GM13976 (cell line): ENCODE measurements around the gene COPS8.

Experiments
- DNase-seq: peaks from one replicate; pipeline ENCODE4 v3.0.0; 2012; ENCODE audit warnings: low spot score
- in situ Hi-C: fragments of 300-500 bp; cut with MboI; formaldehyde crosslinking; loops from one replicate; pipeline ENCODE4 v1.12.0; 2022; ENCODE audit warnings: low sequenced_read_pairs, mixed read lengths, inconsistent platforms; ENCODE audit not compliant: unreplicated experiment
- TF ChIP-seq, protein P1 (sequence below): IDR thresholded peaks from 2 replicates; pipeline ENCODE4 v1.5.1; 2012; ENCODE audit warnings: borderline replicate concordance, mild to moderate bottlenecking; ENCODE audit not compliant: insufficient read depth; ENCODE audit errors: extremely low read depth, missing control alignments, control extremely low read depth

Gene COPS8

DNA sequence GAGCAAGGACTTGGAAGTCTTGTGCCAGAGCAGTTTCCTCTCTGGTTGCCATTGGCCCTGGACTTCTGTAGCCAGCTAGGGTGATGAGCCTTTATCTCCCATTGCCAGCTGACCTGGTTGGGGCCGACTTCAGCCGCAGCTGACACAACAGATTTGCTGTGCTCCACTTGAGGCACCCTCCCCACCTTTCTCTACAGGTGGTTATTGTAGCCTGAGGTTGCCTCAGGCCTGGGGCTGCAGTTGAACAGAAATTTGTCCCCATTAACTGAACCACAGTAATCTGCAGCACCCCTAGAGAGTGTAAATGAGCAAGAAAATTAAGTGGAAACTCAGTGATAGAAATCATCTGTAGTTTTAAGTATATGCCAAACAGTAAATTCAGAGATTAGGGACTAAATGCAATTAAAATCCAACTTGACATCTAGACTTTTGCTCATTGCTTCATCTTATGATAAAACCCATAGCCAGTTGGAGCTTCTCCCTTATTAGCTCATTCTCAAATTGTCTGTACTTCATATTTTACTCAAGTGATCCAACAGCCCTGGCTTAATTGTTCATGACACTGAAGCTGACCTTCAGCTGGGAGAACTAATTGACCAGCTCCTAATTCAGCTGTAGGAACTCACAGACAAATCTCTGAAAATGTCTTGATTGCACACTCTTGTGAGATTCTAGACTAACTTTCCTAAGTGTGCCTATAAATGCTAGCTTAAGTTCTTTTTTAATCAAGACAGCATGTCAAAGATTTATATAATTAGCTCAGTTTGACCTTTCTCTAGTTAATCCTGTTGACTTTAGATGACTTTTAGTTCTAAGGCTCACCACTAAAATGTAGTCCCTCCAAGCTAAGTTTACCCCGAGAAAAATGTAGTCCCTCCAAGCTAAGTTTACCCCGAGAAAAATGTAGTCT is 48.9 kb downstream of the COPS8 start:
- DNase-seq = no peak

DNA sequence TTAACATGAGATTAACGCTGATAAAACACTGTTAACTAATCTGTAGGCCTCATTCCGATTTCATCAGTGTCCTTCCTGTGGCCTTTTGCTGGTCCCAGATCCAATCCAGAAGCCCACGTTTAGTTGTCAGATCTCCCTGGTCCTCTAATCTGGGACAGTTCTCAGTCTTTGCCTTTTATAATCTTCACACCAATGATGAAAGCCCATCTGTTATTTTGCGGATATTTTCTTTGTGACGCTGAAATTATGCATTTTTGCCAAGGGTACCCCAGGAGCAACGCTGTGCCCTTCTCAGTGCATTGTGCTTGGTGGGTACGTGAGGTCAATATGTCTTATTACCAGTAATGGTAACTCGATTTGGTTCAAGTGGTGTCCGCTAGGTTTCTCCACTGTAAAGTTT is 51.1 kb downstream of the COPS8 start:
- TF ChIP-seq, protein P1, sequence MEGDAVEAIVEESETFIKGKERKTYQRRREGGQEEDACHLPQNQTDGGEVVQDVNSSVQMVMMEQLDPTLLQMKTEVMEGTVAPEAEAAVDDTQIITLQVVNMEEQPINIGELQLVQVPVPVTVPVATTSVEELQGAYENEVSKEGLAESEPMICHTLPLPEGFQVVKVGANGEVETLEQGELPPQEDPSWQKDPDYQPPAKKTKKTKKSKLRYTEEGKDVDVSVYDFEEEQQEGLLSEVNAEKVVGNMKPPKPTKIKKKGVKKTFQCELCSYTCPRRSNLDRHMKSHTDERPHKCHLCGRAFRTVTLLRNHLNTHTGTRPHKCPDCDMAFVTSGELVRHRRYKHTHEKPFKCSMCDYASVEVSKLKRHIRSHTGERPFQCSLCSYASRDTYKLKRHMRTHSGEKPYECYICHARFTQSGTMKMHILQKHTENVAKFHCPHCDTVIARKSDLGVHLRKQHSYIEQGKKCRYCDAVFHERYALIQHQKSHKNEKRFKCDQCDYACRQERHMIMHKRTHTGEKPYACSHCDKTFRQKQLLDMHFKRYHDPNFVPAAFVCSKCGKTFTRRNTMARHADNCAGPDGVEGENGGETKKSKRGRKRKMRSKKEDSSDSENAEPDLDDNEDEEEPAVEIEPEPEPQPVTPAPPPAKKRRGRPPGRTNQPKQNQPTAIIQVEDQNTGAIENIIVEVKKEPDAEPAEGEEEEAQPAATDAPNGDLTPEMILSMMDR = no peak
- in situ Hi-C loops = no loop called here
- DNase-seq = no peak

More for the DNA sequence above, 48.9 kb downstream of the COPS8 start:
- in situ Hi-C loops = no loop called here
- TF ChIP-seq, protein P1 = no peak

DNA sequence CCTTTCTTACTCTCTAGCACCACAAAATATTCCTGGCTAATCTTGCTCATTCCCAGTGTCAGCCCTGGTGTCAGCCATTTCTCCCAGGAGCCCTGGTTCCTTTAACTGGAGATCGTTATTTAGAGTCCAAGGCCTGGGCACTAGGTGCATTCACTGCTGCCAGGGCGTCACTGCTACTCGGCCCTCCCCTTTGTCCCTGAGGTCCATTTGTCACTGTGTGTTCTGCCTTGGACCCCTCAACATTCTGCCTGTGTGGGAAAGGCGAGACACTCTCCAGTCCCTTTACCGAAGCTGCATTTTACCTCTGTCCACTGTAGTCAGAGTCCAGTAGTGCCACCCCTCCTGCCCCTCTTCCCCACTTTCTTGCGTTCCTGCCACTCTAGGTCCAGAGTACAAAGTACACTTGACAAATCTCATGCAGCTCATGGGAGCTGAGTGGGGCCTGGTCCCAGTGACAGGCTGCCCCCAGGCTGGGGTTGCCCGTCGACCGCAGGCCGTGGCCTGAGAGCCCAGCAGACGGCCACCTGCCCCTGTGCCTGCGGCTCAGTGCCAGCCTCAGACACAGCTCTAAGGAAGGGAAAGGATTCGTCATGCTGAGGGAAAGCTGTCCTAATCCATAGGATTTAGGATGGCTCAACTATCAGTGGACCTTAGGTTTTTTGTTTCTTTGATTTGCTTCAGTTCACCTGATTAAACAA is 52.1 kb downstream of the COPS8 start:
- no peak for DNase-seq
- in situ Hi-C loops = no loop called here
- TF ChIP-seq, protein P1 = no peak

DNA sequence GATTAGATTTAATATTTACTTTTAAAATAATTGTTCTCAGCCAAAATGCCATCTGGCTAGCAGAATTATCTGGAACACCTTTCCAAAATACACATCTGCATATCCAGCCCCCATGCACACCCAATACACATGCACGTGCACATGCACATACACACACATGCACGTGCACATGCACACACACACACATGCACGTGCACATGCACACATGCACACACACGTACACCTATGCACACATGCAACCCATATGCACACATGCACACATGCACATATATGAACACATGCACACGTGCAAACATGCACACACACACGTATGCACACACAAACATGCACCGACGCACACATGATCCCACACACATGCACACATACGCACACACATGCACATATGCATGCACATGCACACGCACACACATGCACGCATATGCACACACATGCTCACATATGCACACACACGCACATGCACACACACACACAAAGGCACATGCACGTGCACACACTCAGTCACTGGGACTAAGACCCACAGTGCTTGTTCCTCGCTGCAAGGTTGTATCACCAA is 53.5 kb downstream of the COPS8 start:
- DNase-seq = no peak
- in situ Hi-C loops = no loop called here
- TF ChIP-seq, protein P1 = no peak

DNA sequence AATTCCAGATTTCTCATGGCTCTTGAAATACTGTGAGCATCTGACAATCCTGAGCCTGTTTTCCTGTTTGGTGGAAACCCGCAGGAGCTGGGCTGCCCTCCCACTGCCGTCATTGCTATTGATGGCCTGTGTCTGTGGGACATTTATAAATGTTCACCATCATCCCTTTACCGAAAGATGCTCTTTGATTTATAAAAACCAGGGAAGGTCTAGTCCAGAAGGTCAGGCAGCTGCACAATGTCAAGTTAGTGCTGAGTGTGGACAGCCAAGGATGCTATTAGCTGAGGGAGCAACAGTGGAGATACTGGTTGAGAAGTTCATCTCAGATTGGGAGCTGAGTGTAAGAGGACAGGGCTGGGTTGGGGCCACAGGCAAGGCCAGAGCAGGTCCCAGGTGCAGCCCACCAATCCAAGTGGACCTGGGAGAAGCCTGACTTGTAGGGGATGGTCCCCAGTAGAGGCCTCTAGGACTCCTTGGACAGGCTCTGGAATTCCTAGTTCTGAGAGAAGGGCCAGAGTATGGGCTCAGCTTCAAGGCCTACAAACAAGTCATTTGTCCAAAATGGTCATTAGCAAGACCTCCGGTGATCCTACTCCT is 55.1 kb downstream of the COPS8 start:
- in situ Hi-C loops = no loop called here
- DNase-seq = no peak
- TF ChIP-seq, protein P1 = no peak

DNA sequence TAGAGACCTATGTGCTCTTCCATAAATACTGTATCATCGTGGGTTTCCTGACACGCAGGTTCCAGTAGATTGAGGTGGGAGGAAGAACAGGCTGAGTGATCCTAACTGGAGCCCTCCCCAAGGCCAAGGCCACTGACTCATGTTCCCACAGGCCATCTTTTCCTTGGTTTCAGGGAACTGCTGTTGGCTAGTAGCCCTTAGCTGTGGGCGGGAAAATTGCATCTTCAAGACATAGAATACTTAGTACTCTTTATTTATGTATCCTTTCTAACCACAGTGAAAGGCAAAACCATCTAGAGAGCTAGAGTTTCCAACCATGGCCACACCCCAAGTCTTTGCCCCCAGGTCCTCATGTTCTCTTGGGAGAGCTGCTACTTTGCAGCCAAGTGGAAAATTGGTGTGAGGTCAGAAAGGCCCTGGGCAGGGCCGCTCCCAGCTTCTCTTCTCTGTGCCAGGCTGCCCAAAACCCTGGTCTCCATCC is 55.9 kb downstream of the COPS8 start:
- DNase-seq = no peak
- TF ChIP-seq, protein P1 = no peak
- in situ Hi-C loops = no loop called here
